Placental pericyte (primary cell): Measurements from ENCODE around the gene MGAT3. TPM values are rescaled to one million over a fixed set of nuclear protein-coding genes. Genes with fewer than 3 reads are reported as not detected.

Source experiments
- total RNA-seq: library from RNA; depleted of rRNA; stranded (reverse); fragments of >200 nt; gene quantifications from 2 replicates; pipeline ENCODE4 v1.2.3, GENCODE V29; 2012

MGAT3 gene
- 0.57 and 1.1 TPM in 2 replicates for total RNA-seq

DNA sequence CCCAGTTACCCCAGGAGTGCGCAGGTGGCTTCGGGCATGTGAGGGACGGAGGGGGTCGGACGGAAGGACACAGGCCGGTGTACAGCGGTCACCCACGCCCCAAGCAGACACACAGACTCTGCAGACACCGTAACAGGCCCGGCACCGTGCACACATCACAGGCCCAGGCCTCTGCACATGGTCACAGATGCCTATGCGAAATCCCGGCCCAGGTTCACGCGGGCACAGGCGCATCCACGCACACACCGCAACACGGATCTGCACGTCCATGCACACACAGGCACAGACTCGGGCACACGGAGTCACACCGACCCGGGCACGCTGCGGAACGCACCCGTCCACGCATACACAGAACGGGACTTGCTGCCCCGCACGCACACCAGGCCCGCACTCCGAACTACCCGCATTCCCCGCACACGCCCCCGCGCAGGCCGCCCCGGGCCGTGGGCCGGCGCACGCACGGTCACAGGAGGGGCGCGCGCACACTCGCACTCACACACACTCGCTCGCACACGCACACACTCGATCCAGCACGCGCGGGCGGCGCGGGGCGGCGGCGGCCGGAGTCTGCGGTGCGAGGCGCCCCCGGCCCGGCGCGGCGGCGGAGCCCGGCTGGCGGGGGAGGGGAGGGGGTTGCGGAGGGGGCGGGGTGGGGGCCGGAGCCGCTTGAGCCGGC lies at the start of gene MGAT3:
MGAT3 (plus strand) TSS at position 491 of the 676 bp plus-strand sequence. CDS start 30,336 bp downstream, outside the sequence.

GRCh38 chr22:39502109-39502788 lies 45.4 kb downstream of the MGAT3 start, which contains the start of gene MIEF1:
Gene MIEF1, plus strand, starts transcription at chr22:39502290. Its CDS starts 9,005 bp downstream, at chr22:39511295.

GRCh38 chr22:39520226-39521105 lies 63.7 kb downstream of the MGAT3 start, which contains the start of gene ATF4:
Gene ATF4, plus strand, starts transcription at chr22:39520562. Its CDS starts 884 bp downstream, at chr22:39521446.

DNA sequence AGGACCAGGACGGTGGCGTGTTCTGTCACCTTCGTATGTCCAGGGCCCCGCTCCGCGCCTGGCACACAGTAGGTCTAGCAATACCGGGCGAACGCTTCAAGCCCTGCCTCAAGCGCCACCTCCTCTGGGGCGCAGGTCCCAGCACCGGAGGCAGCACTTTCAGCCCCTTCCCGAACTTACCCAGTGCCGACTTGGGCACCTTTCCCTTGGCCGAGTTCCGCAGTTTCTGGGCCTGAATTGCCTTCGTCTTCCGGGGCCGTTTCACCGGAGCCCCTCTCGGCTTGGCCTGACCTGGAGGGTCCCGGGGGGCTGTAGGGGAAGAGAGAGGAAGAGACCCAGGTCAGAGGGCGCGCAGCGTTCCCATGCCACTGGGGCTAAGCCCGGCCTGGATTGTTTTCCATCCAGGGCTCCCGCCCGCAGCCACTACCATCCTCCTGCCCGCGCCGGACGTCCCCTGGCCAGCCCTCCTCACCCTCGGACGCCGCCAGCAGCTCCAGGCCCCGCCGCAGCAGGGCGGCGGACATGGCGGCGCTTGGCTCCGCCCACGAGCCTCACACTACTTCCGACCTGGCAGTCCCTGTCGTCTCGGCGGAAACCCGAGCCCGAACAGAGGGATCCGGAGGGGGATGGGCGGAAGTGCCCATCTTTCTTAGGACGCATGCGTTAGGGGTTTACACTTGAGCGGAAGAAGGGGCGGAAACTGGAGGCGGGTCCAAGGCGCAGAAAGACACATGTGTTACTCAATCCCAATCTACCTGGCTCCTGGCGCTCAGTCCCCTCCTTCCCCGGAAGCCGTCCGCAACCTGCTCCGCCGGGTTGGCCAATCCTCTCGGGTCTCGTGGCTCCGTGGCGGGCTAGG lies 75.6 kb downstream of the MGAT3 start, which contains the start of gene RPS19BP1:
RPS19BP1 (minus strand) TSS at position 534 of the 859 bp plus-strand sequence; CDS start at position 524, 10 bp downstream.

Other genes starting within 250 kb of the MGAT3 start
- gene PDGFB, start 212.0 kb upstream of the MGAT3 start, total RNA-seq = 2.6 and 5.0 TPM in 2 replicates
- 1,201 and 3,695 TPM in 2 replicates for gene RPL3, start 137.4 kb upstream of the MGAT3 start, total RNA-seq
- gene SYNGR1, start 107.0 kb upstream of the MGAT3 start, total RNA-seq = 2.3 and 16.4 TPM in 2 replicates
- gene TAB1, start 57.2 kb upstream of the MGAT3 start, total RNA-seq = 14.3 and 24.3 TPM in 2 replicates
- 40.2 and 42.2 TPM in 2 replicates for gene MIEF1, start 45.3 kb downstream of the MGAT3 start, total RNA-seq
- 202 and 1,291 TPM in 2 replicates for gene ATF4, start 63.5 kb downstream of the MGAT3 start, total RNA-seq
- 47.8 and 51.4 TPM in 2 replicates for gene RPS19BP1, start 75.7 kb downstream of the MGAT3 start, total RNA-seq
- gene CACNA1I, start 113.7 kb downstream of the MGAT3 start, total RNA-seq = under 0.01 TPM in 2 replicates